ENCODE data around the gene TEX26. TPM values are rescaled to one million over a fixed set of nuclear protein-coding genes. Genes with fewer than 3 reads are reported as not detected.

The TEX26 gene
- total RNA-seq, 4 donors from 2014 or later = not detected

DNA sequence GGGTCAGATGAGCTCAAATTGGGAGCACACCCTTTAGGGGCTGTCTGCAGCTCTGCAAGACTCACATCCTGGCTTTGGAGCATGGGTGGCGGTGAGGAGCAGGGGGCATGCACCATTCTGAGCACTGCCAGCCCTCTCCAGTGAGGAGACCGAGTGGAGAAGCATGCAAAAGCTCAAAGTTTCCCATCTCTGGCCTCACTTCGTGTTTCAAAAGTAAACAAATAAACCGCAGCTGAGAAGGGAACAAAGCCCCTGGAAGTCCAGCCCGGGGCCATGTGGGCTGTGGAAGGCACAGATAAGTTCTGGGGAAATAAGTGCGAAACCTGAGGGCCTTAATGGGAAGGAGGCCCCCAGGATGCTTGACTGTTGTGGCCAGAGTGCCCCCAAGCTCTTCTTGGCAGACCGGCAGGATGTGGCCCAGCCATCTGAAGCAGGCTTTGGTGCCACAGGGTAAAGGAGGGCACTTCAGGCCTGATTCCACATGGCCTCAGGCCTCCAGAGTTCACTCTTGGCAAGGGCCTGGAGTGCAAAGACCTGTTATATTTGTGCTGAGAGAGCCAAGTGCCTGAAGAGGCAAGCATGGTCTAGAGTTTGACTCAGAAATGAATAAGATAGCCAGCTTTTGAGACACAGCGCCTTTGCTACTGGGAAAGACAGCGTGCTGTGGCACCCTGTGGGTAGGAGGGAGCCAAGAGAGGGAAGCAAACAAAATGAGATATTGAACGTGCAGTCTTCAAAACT is 25.2 kb upstream of the TEX26 start:
- Histone ChIP-seq H3K27ac (peak overlapping the region; percentile 53 to 74 (median 64)), H3K36me3 (no peaks in the 10 kb centered on the region), H3K9me3 (no peaks in the 10 kb centered on the region), H3K27me3 (peaks cover 11 to 27% (median 18%) of the 10 kb centered on the region in 3 donors), H3K4me1 (peaks cover 0 to 4% of the 10 kb centered on the region in 2 donors), H3K4me3 (peak overlapping the region; percentile 46 to 56 (median 49))
- DNase-seq (no peak), ATAC-seq (no peak)
- in situ Hi-C loops (cut with MboI; ENCODE audit: low sequenced_read_pairs in 4 of 4) = no loop called here
- TF ChIP-seq POLR2A (IDR thresholded peaks at IDR 0.05) = no peak
- TF ChIP-seq, protein P1, sequence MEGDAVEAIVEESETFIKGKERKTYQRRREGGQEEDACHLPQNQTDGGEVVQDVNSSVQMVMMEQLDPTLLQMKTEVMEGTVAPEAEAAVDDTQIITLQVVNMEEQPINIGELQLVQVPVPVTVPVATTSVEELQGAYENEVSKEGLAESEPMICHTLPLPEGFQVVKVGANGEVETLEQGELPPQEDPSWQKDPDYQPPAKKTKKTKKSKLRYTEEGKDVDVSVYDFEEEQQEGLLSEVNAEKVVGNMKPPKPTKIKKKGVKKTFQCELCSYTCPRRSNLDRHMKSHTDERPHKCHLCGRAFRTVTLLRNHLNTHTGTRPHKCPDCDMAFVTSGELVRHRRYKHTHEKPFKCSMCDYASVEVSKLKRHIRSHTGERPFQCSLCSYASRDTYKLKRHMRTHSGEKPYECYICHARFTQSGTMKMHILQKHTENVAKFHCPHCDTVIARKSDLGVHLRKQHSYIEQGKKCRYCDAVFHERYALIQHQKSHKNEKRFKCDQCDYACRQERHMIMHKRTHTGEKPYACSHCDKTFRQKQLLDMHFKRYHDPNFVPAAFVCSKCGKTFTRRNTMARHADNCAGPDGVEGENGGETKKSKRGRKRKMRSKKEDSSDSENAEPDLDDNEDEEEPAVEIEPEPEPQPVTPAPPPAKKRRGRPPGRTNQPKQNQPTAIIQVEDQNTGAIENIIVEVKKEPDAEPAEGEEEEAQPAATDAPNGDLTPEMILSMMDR (IDR thresholded peaks at IDR 0.05 in 4 of 5, conservative IDR thresholded peaks at IDR 0.05 in 1 of 5) = no peak
- intact Hi-C loops (cut with DNase I; ENCODE audit: low total_unique reads) = no loop called here

DNA sequence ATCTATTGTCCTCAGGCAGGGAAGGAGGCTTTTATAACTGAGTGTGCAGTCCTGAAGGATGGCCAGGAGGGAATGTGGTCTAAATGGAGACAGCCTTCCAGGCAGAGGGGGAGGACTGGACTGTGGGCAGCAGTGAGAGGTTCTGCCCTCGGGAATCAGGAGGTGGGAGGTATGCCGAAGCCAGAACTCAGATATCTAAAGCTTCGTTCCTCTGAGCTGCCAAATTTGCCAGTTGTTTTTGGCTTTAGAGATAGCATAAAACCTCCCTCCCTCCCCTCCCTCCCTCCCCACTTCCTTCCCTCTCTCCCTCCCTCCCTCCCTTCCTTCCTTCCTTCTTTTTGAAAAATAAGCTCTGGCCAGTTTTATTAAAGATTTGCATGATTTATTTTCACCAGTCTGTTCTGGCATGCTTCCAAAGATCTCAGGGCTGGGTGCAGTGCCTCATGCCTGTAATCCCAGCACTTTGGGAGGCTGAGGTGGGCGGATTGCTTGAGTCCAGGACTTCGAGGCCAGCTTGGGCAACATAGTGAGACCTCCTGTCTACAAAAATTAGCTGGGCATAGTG is 24.0 kb upstream of the TEX26 start:
- Histone ChIP-seq H3K9me3 (no peaks in the 10 kb centered on the region), H3K4me1 (peaks cover 0 to 4% of the 10 kb centered on the region in 2 donors), H3K27me3 (peaks cover 11 to 22% (median 18%) of the 10 kb centered on the region in 3 donors), H3K36me3 (no peaks in the 10 kb centered on the region), H3K4me3 (peak overlapping the region; percentile 4 to 52 (median 30)), H3K27ac (peak overlapping the region in 2 of 4 donors; percentile 53 to 56)
- in situ Hi-C loops (cut with MboI; ENCODE audit: low sequenced_read_pairs in 4 of 4) (no loop called here), intact Hi-C loops (cut with DNase I; ENCODE audit: low total_unique reads) (no loop called here)
- TF ChIP-seq POLR2A (IDR thresholded peaks at IDR 0.05) = no peak
- TF ChIP-seq, protein P1 (IDR thresholded peaks at IDR 0.05 in 4 of 5, conservative IDR thresholded peaks at IDR 0.05 in 1 of 5) = no peak
- ATAC-seq (no peak), DNase-seq (no peak)

DNA sequence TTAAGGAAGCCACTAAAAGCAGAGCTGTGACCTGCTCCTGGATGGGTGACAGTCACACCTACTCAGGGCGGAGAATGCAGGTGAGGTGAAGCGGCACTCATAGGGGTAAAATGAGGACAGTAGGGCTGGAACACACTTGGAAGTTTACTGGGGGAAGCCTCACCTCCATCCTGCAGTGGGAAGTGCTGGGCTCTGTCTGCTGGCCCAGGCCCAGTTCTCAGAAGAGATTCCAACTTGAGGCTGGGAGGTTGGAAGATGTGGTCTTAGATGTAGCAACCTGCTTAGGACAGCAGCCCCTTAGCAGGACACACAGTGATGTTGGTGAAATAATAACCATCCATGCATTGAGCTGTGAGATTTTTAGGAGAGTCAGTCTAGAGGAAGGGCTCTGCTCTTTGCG is 21.8 kb upstream of the TEX26 start:
- Histone ChIP-seq H3K36me3 (no peaks in the 10 kb centered on the region), H3K4me3 (no peak overlapping the region), H3K9me3 (no peaks in the 10 kb centered on the region), H3K27ac (no peak overlapping the region), H3K4me1 (no peaks in the 10 kb centered on the region), H3K27me3 (peaks cover 0 to 13% (median 3%) of the 10 kb centered on the region in 3 donors)
- TF ChIP-seq, protein P1 (IDR thresholded peaks at IDR 0.05 in 4 of 5, conservative IDR thresholded peaks at IDR 0.05 in 1 of 5) = no peak
- TF ChIP-seq POLR2A (IDR thresholded peaks at IDR 0.05) = no peak
- intact Hi-C loops (cut with DNase I; ENCODE audit: low total_unique reads) = no loop called here
- no peak for DNase-seq
- ATAC-seq = no peak
- in situ Hi-C loops (cut with MboI; ENCODE audit: low sequenced_read_pairs in 4 of 4) = no loop called here

DNA sequence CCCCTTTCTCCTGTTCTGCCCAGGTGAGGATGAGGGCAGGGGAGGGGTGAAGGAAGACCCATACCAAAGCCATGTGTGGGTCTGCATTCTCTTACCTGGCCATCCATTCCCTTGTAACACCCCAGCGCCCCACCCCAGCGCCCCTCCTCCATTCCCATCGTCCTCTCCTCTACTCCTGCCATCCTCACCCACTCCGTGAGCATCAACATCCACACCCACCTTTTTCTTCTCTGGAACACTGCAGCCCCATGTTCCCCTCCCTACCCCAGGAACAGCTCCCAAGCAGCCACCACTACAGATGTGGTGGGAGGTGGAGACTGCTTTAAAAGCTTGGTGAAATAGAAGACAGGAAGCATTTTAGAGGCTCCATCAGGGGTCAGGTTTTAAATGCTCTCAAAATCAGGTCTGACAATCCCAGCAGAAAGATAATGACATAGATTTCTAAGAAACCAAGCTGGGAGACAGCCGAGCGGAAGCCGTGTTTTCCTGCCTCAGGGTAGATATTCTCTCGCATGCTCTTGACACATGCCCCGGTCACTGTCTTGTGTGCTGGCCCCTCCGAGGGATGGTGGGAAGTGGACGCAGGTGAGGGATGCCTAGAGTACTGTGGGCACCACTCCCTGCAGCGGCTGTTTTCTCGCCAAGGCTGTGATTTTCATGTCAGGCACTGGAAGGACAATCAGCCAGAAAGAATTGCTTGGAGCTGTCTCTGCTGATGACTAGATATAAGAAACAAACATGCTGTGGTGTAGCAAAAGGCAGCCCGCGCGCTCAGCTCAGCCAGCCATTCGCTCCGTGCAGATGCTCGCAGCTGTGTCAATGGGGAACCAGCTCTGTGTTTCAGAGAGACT is 16.5 kb upstream of the TEX26 start:
- Histone ChIP-seq H3K4me3 (no peak overlapping the region), H3K4me1 (no peaks in the 10 kb centered on the region), H3K27ac (no peak overlapping the region), H3K9me3 (no peaks in the 10 kb centered on the region), H3K36me3 (no peaks in the 10 kb centered on the region), H3K27me3 (no peaks in the 10 kb centered on the region)
- no peak for ATAC-seq
- no peak for DNase-seq
- in situ Hi-C loops (cut with MboI; ENCODE audit: low sequenced_read_pairs in 4 of 4) (no loop called here), intact Hi-C loops (cut with DNase I; ENCODE audit: low total_unique reads) (no loop called here)
- TF ChIP-seq, protein P1 (IDR thresholded peaks at IDR 0.05 in 4 of 5, conservative IDR thresholded peaks at IDR 0.05 in 1 of 5) = no peak
- TF ChIP-seq POLR2A (IDR thresholded peaks at IDR 0.05) = no peak
